Measurements from ENCODE around the gene CMTM1.
"Not testable (repeated sequence)": the region's sequence is repeated elsewhere in the genome, so short reads cannot be mapped to it uniquely, and the experiment has no call there.

The CMTM1 gene

DNA sequence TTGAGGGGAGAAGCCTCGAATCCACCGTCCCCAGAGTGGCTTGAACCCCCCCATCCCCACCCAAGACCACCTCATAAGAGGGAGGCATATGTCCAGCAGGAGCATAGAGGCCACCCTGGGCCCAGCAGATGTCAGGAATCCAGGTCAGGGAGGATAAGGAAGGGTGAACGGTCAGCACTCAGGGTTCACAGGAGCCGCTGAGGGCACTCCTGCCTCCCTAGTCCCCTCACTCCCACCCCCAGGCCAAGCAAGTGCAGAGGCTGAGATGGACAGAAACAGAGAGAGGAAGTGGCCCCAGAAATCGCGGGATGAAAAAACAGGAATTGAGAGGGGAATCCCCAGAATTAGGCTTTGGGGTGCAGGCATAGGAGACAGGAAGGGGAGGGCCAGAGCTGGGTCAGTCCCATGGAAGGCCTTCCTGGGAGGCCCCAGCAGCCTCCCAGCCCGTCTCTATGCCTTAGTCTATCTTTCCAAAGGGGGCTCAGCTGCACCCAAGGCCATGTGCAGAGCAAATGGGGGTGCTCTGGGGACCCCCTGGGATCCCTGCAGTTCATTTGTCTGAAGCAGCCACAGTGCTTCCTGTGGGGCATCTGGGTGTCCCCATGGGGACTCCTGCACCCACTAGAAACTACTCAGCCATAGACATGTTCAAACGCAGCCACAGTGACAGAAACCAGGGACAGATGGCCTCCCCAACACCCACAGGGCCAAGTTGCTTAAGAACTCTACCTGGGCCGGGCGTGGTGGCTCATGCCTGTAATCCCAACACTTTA is 39.9 kb downstream of the CMTM1 start:
- TF ChIP-seq, protein P1, sequence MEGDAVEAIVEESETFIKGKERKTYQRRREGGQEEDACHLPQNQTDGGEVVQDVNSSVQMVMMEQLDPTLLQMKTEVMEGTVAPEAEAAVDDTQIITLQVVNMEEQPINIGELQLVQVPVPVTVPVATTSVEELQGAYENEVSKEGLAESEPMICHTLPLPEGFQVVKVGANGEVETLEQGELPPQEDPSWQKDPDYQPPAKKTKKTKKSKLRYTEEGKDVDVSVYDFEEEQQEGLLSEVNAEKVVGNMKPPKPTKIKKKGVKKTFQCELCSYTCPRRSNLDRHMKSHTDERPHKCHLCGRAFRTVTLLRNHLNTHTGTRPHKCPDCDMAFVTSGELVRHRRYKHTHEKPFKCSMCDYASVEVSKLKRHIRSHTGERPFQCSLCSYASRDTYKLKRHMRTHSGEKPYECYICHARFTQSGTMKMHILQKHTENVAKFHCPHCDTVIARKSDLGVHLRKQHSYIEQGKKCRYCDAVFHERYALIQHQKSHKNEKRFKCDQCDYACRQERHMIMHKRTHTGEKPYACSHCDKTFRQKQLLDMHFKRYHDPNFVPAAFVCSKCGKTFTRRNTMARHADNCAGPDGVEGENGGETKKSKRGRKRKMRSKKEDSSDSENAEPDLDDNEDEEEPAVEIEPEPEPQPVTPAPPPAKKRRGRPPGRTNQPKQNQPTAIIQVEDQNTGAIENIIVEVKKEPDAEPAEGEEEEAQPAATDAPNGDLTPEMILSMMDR (IDR thresholded peaks at IDR 0.05; ENCODE audit: low read depth, low read length): no peak
- H3K4me3 ChIP-seq (ENCODE audit: low read depth, low read length): peak overlapping the region; percentile 72
- DNase-seq (ENCODE audit: low read depth, low spot score): no peak
- in situ Hi-C loops (cut with HindIII; ENCODE audit: low sequenced_read_pairs): no loop called here

DNA sequence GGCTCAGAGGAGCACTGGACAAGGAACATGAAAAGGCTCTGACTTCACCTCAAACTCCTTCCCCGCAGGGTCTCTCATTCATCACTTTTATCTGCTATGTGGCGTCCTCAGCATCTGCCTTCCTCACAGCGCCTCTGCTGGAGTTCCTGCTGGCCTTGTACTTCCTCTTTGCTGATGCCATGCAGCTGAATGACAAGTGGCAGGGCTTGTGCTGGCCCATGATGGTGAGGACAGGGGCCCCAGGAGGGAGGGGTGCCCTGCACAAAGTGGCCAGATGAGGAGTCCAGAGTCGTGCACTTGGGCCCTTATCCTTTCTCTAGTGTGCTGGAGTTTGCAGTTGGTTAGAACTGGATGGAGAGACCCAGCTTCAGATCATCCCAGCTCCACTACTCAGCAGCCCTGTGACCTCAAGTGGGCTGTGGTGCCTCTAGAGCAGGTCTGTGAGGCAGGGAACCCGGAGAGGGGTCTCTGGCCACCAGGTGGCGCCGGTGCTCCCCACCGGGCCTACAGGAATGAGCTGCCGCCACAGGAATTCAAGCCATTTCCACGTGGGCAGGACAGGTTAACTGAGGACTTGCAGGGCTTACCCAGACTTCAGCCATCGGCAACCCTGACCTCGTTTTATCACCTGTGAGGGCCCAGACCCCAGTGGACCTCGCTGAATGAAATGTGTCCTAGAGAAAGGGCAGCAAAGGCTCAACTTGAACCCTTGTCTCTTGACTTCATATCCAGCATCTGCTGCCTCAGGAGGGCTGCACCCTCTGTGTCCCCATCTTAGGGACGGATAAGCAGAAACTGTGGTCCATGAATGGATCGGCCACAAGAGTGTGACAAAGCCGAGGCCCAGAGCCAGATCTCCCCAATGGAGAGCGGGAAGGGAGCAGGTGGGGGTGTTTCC is 42.3 kb downstream of the CMTM1 start:
- DNase-seq (ENCODE audit: low read depth, low spot score): peak; percentile 90
- H3K4me3 ChIP-seq (ENCODE audit: low read depth, low read length): no peak overlapping the region
- TF ChIP-seq, protein P1 (IDR thresholded peaks at IDR 0.05; ENCODE audit: low read depth, low read length): peak; percentile 96
- in situ Hi-C loops (cut with HindIII; ENCODE audit: low sequenced_read_pairs): no loop called here

DNA sequence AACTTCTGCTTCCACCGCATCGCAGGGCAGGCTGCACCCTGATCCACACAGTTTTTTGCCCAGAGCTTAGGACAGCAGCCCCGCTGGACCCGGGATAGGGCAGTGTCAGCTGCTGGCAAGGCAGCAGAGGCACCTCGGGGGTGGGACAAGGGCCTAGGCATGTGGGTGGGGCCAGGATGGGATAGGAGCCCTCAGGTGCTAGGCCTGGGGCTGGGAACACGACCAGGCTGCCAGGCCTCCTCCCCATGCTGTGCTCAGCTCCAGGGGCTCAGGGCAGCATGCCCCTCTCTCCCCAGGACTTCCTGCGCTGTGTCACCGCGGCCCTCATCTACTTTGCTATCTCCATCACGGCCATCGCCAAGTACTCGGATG is 42.9 kb downstream of the CMTM1 start:
- DNase-seq (ENCODE audit: low read depth, low spot score): no peak
- no peak overlapping the region for H3K4me3 ChIP-seq (ENCODE audit: low read depth, low read length)
- in situ Hi-C loops (cut with HindIII; ENCODE audit: low sequenced_read_pairs): no loop called here
- TF ChIP-seq, protein P1 (IDR thresholded peaks at IDR 0.05; ENCODE audit: low read depth, low read length): no peak

DNA sequence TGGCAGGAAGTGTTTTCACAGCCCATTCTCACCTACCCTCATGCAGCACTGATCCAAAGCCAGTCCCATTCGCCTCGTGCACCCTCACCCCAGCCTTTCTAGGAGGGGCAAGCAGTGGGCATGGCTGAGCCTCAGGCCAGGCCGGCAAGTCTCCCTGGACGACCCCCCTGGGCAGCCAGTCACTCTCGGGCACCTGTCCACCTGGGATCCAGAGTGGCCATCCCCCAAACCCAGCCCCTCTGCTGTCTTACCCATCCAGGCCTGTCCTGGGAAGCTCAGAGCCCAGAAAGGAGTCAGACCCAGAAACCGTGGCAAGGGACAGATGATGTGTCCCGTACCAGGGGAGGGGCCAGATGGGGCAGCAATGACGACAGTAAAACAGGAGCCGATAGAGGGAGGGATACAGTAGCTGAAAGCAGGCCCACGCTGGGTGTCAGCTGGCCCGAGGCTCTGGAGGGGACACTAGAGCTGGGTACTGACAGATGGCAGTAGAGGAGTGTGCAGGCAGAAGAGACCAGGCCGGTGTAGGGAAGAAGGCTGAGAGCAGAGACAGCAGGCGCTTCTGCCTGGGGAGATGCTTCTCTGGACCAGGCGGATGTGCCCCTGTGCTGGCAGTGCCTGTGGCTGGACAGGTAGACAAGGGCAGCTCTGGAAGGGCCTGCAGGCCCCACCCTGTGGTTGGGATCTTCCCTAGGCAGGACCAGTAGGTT is 44.0 kb downstream of the CMTM1 start:
- DNase-seq (ENCODE audit: low read depth, low spot score): no peak
- TF ChIP-seq, protein P1 (IDR thresholded peaks at IDR 0.05; ENCODE audit: low read depth, low read length): no peak
- H3K4me3 ChIP-seq (ENCODE audit: low read depth, low read length): no peak overlapping the region
- in situ Hi-C loops (cut with HindIII; ENCODE audit: low sequenced_read_pairs): no loop called here

DNA sequence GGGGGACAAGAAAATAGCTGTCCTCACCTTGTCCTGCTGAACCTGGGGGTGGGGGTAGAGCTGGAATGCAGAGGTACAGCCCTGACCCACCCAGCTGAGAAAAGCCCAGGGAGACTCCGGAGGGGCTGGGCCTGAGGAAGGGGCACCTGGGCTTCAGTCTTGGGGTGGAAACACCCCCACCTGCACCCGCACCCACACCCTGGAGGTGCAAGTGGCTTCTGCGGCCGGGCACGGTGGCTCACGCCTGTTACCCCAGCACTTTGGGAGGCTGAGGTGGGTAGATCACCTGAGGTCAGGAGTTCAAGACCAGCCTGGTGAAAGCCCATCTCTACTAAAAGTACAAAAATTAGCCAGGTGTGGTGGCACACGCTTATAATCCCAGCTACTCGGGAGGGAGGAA is 45.7 kb downstream of the CMTM1 start:
- in situ Hi-C loops (cut with HindIII; ENCODE audit: low sequenced_read_pairs); DNase-seq (ENCODE audit: low read depth, low spot score): not testable (repeated sequence)

DNA sequence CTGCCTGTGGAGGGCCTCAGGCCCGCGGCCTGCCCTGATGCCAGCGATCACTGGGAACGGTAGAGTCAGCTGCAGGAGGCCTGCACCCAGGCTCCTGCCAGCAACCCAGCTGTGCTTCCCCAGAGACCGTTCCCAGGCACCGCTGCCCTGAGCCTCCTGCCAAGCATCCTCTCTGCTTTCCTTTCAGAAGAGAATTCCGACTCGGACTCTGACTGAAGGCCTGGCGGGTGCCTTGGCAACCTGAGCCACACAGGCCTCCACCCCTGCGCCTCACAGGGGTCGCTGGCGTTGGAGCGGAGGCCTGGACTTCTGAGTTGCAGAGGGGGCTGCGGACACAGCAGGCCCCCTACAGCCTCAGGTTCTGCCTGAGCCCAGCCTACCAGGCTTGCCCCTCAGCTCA is 46.2 kb downstream of the CMTM1 start:
- peak; percentile 53 for DNase-seq (ENCODE audit: low read depth, low spot score)
- in situ Hi-C loops (cut with HindIII; ENCODE audit: low sequenced_read_pairs): no loop called here
- H3K4me3 ChIP-seq (ENCODE audit: low read depth, low read length): no peak overlapping the region
- TF ChIP-seq, protein P1 (IDR thresholded peaks at IDR 0.05; ENCODE audit: low read depth, low read length): no peak

More for the DNA sequence above, 45.7 kb downstream of the CMTM1 start:
- not testable (repeated sequence) for H3K4me3 ChIP-seq (ENCODE audit: low read depth, low read length)

Data from astrocyte of the spinal cord (primary cell).